HK-2 (cell line): ENCODE measurements around the gene JAK3.
"Not testable (repeated sequence)": the region's sequence is repeated elsewhere in the genome, so short reads cannot be mapped to it uniquely, and the experiment has no call there.

Source experiments
- DNase-seq: peaks from one replicate; pipeline ENCODE4 v3.0.0-alpha.2; 2018; ENCODE audit not compliant: unreplicated experiment

The JAK3 gene

GRCh38 chr19:17847538-17848366 lies at the start of gene JAK3:
JAK3 (minus strand) TSS chr19:17847982; CDS start chr19:17844417, 3,565 bp downstream.
- peak; percentile 59 for DNase-seq

- no peak for DNase-seq
Observed at GRCh38 chr19:17893766-17894165, 46.0 kb upstream of the JAK3 start.

- no peak for DNase-seq
Observed at GRCh38 chr19:17889609-17890214, 41.9 kb upstream of the JAK3 start.

- DNase-seq = no peak
Observed at GRCh38 chr19:17888260-17888659, 40.5 kb upstream of the JAK3 start.

GRCh38 chr19:17887221-17887620 lies 39.4 kb upstream of the JAK3 start:
- not testable (repeated sequence) for DNase-seq

GRCh38 chr19:17886515-17886914 lies 38.7 kb upstream of the JAK3 start:
- no peak for DNase-seq

GRCh38 chr19:17883627-17884410 lies 36.0 kb upstream of the JAK3 start:
- DNase-seq = no peak

- DNase-seq = no peak
Observed at GRCh38 chr19:17881701-17882100, 33.9 kb upstream of the JAK3 start.

- no peak for DNase-seq
Observed at GRCh38 chr19:17879466-17879865, 31.7 kb upstream of the JAK3 start.

- DNase-seq = no peak
Observed at GRCh38 chr19:17877696-17878095, 29.9 kb upstream of the JAK3 start.

GRCh38 chr19:17874758-17875135 lies 27.0 kb upstream of the JAK3 start:
- no peak for DNase-seq

- no peak for DNase-seq
Observed at GRCh38 chr19:17873786-17874757, 26.3 kb upstream of the JAK3 start.

- DNase-seq = no peak
Observed at GRCh38 chr19:17872251-17873001, 24.6 kb upstream of the JAK3 start.

- no peak for DNase-seq
Observed at GRCh38 chr19:17871878-17872250, 24.1 kb upstream of the JAK3 start, which contains the start of gene SLC5A5. SLC5A5 (plus strand) TSS chr19:17871945; CDS start chr19:17872320, 375 bp downstream.

GRCh38 chr19:17871032-17871877 lies 23.5 kb upstream of the JAK3 start:
- no peak for DNase-seq

GRCh38 chr19:17869114-17869608 lies 21.4 kb upstream of the JAK3 start:
- no peak for DNase-seq

- DNase-seq = no peak
Observed at GRCh38 chr19:17868669-17869068, 20.9 kb upstream of the JAK3 start.

- DNase-seq = no peak
Observed at GRCh38 chr19:17866964-17867486, 19.2 kb upstream of the JAK3 start.

GRCh38 chr19:17866312-17866963 lies 18.7 kb upstream of the JAK3 start:
- no peak for DNase-seq
